GM23338 (cell line): ENCODE measurements around the gene SLC39A8. TPM values are rescaled to one million over a fixed set of nuclear protein-coding genes. Genes with fewer than 3 reads are reported as not detected.

Experiments
- ATAC-seq: fragments of 200-7000 bp; cut with Tn5 transposase; 3 replicates; pipeline ENCODE4 v1.9.1; 2020
- DNase-seq: peaks from one replicate; pipeline ENCODE4 v3.0.0-alpha.2; 2015; ENCODE audit warnings: low spot score
- H2AFZ ChIP-seq: fragments of 200-600 bp; sonication (generic); 2 replicates; pipeline ENCODE4 v1.8.0; 2016; ENCODE audit warnings: antibody characterized with exemption, mild to moderate bottlenecking, moderate library complexity
- H3F3A ChIP-seq: fragments of 200-600 bp; sonication (generic); replicated peaks from 2 replicates; pipeline ENCODE4 v1.8.0; 2017; ENCODE audit warnings: antibody characterized with exemption, mixed run types, low read depth
- H3K27ac ChIP-seq: fragments of 200-600 bp; sonication (generic); 2 replicates; pipeline ENCODE4 v1.6.1; 2016; ENCODE audit warnings: low read depth
- H3K27me3 ChIP-seq: fragments of 200-600 bp; sonication (generic); 2 replicates; pipeline ENCODE4 v1.8.0; 2016; ENCODE audit warnings: mild to moderate bottlenecking, mixed run types, moderate library complexity; ENCODE audit not compliant: insufficient read depth
- H3K36me3 ChIP-seq: fragments of 200-600 bp; sonication (generic); 2 replicates; pipeline ENCODE4 v1.8.0; 2016; ENCODE audit warnings: mild to moderate bottlenecking; ENCODE audit not compliant: insufficient read depth
- H3K4me1 ChIP-seq: fragments of 200-600 bp; sonication (generic); 2 replicates; pipeline ENCODE4 v1.8.0; 2016; ENCODE audit warnings: mild to moderate bottlenecking, moderate library complexity; ENCODE audit not compliant: insufficient read depth
- H3K4me2 ChIP-seq: fragments of 200-600 bp; sonication (generic); 2 replicates; pipeline ENCODE4 v1.7.1; 2017; ENCODE audit warnings: mixed run types
- H3K4me3 ChIP-seq: fragments of 200-600 bp; sonication (generic); 2 replicates; pipeline ENCODE4 v1.6.1; 2016; ENCODE audit warnings: mixed run types
- H3K79me2 ChIP-seq: fragments of 200-600 bp; sonication (generic); replicated peaks from 2 replicates; pipeline ENCODE4 v1.8.0; 2017; ENCODE audit warnings: mild to moderate bottlenecking; ENCODE audit not compliant: insufficient read depth
- H3K9me2 ChIP-seq: fragments of 200-600 bp; sonication (generic); 2 replicates; pipeline ENCODE4 v1.8.0; 2017; ENCODE audit not compliant: insufficient read depth
- H4K20me1 ChIP-seq: fragments of 200-600 bp; sonication (generic); replicated peaks from 2 replicates; pipeline ENCODE4 v1.8.0; 2017; ENCODE audit warnings: mild to moderate bottlenecking; ENCODE audit not compliant: insufficient read depth
- H3K27ac Mint-ChIP-seq: 2 replicates; pipeline ENCODE4 v1.8.0; 2020; ENCODE audit warnings: inconsistent platforms, mild to moderate bottlenecking, moderate library complexity, mixed read lengths
- H3K27me3 Mint-ChIP-seq: 3 replicates; pipeline ENCODE4 v1.8.0; 2022; ENCODE audit warnings: low read depth, mild to moderate bottlenecking, moderate library complexity, mixed read lengths, inconsistent platforms; ENCODE audit not compliant: insufficient read depth, poor library complexity
- H3K36me3 Mint-ChIP-seq: 3 replicates; pipeline ENCODE4 v1.8.0; 2021; ENCODE audit warnings: low read depth, mild to moderate bottlenecking, inconsistent platforms, moderate library complexity, mixed read lengths
- H3K4me1 Mint-ChIP-seq: 3 replicates; pipeline ENCODE4 v1.8.0; 2020; ENCODE audit warnings: mild to moderate bottlenecking, inconsistent platforms, mixed read lengths
- H3K4me3 Mint-ChIP-seq: 3 replicates; pipeline ENCODE4 v1.8.0; 2021; ENCODE audit warnings: moderate library complexity, mild to moderate bottlenecking, inconsistent platforms, mixed read lengths
- H3K9me3 Mint-ChIP-seq: 3 replicates; pipeline ENCODE4 v1.8.0; 2020; ENCODE audit warnings: moderate library complexity, mild to moderate bottlenecking, inconsistent platforms, mixed read lengths
- CTCF ChIP-seq, 2 experiments: fragments of 200-600 bp in 1 of 2; sonication (generic) in 1 of 2; conservative IDR thresholded peaks; 2 replicates each; pipeline versions ENCODE4 v1.5.1 to v1.6.1; 2016 to 2017; ENCODE audit warnings: antibody characterized with exemption in 2 of 2, low read depth in 2 of 2, mild to moderate bottlenecking in 2 of 2, moderate library complexity in 1 of 2
- ETS1 ChIP-seq: IDR thresholded peaks from 2 replicates; pipeline ENCODE4 v1.6.1; 2016; ENCODE audit warnings: antibody characterized with exemption
- EZH2 ChIP-seq: fragments of 200-600 bp; sonication (generic); IDR thresholded peaks from one replicate; pipeline ENCODE4 v1.8.0; 2017; ENCODE audit warnings: antibody characterized with exemption, mild to moderate bottlenecking, low read depth; ENCODE audit not compliant: unreplicated experiment
- EZH2phosphoT487 ChIP-seq: fragments of 200-600 bp; sonication (generic); IDR thresholded peaks from one replicate; pipeline ENCODE4 v1.8.1; 2018; ENCODE audit warnings: antibody characterized with exemption; ENCODE audit not compliant: unreplicated experiment
- NANOG ChIP-seq: IDR thresholded peaks from 2 replicates; pipeline ENCODE4 v1.6.1; 2016; ENCODE audit warnings: antibody characterized with exemption, borderline replicate concordance
- POLR2AphosphoS5 ChIP-seq: IDR thresholded peaks from 2 replicates; pipeline ENCODE4 v1.6.1; 2016; ENCODE audit warnings: antibody characterized with exemption, low read depth
- STAT1 ChIP-seq: IDR thresholded peaks from one replicate; pipeline ENCODE4 v1.6.1; 2016; ENCODE audit warnings: antibody characterized with exemption; ENCODE audit not compliant: unreplicated experiment
- ZNF114 ChIP-seq: fragments of 250-450 bp; sonication (Bioruptor Pico); IDR thresholded peaks from 2 replicates; pipeline ENCODE4 v1.5.0; 2020; ENCODE audit warnings: mild to moderate bottlenecking, moderate library complexity
- ZNF462 ChIP-seq: fragments of 250-450 bp; sonication (Bioruptor Pico); IDR thresholded peaks from 2 replicates; pipeline ENCODE4 v1.5.0; 2020; ENCODE audit warnings: mild to moderate bottlenecking, moderate library complexity
- polyA plus RNA-seq: library from polyadenylated mRNA; unstranded; fragments of >200 nt; fragmentation: Nextera tagmentation; extraction: Ambion mirVana; gene quantifications from 2 replicates; pipeline ENCODE4 v1.2.1, GENCODE V29; 2016
- total RNA-seq: library from RNA; depleted of rRNA; stranded (reverse); fragments of >200 nt; shearing (Covaris generic); gene quantifications from 2 replicates; pipeline ENCODE4 v1.2.3, GENCODE V29; 2014

The SLC39A8 gene
- total and polyA plus RNA-seq, 2 experiments from 2014 or later = 20.1 to 42.5 TPM

- H3K36me3 Mint-ChIP-seq = peaks cover 3% of the 10 kb centered on the region; the same call in 1 of the 3 replicates
- DNase-seq (no peak), ATAC-seq (no peak)
- H3K4me3 Mint-ChIP-seq = no peak overlapping the region
- no peak overlapping the region for H3K4me2 ChIP-seq
- H3K79me2 ChIP-seq = no peaks in the 10 kb centered on the region
- peaks cover 19% of the 10 kb centered on the region for H3K4me1 ChIP-seq
- no peak overlapping the region for H3K27ac Mint-ChIP-seq
- H3K9me2 ChIP-seq = no peaks in the 10 kb centered on the region
- H3K9me3 Mint-ChIP-seq = no peaks in the 10 kb centered on the region
- no peak overlapping the region for H2AFZ ChIP-seq
- H3K4me1 Mint-ChIP-seq = peaks cover 22% of the 10 kb centered on the region
- no peak overlapping the region for H3K4me3 ChIP-seq
- H3K36me3 ChIP-seq = no peaks in the 10 kb centered on the region
- no peaks in the 10 kb centered on the region for H3K27me3 Mint-ChIP-seq
- H3F3A ChIP-seq = no peaks in the 10 kb centered on the region
- TF ChIP-seq ZNF114 (no peak), STAT1 (no peak), CTCF (conservative IDR thresholded peaks at IDR 0.05; ENCODE audit: low read depth in 2 of 2) (no peak)
- H4K20me1 ChIP-seq = no peaks in the 10 kb centered on the region
- no peak overlapping the region for H3K27ac ChIP-seq
- H3K27me3 ChIP-seq = no peaks in the 10 kb centered on the region
These were observed 46.6 kb downstream of the SLC39A8 start for GRCh38 chr4:102298716-102299115.

GRCh38 chr4:102295153-102295862, 50.0 kb downstream of the SLC39A8 start:
- Mint-ChIP-seq H3K27me3 (no peaks in the 10 kb centered on the region), H3K27ac (no peak overlapping the region), H3K36me3 (peaks cover 3% of the 10 kb centered on the region; the same call in 2 of the 3 replicates), H3K9me3 (no peaks in the 10 kb centered on the region), H3K4me1 (peaks cover 16% of the 10 kb centered on the region), H3K4me3 (no peak overlapping the region)
- Histone ChIP-seq H3F3A (no peaks in the 10 kb centered on the region), H3K79me2 (no peaks in the 10 kb centered on the region), H2AFZ (no peak overlapping the region), H3K36me3 (no peaks in the 10 kb centered on the region), H4K20me1 (no peaks in the 10 kb centered on the region), H3K4me2 (no peak overlapping the region), H3K9me2 (no peaks in the 10 kb centered on the region), H3K4me1 (peaks cover 17% of the 10 kb centered on the region), H3K4me3 (no peak overlapping the region), H3K27me3 (no peaks in the 10 kb centered on the region), H3K27ac (no peak overlapping the region)
- ATAC-seq (no peak), DNase-seq (no peak)
- TF ChIP-seq NANOG (no peak), CTCF (conservative IDR thresholded peaks at IDR 0.05; ENCODE audit: low read depth in 2 of 2) (no peak), EZH2phosphoT487 (no peak), POLR2AphosphoS5 (no peak), STAT1 (no peak), ZNF462 (CRISPR knock-in tag) (no peak), ETS1 (no peak), EZH2 (no peak)
